ENCODE results near the gene C11orf98.
A peak's percentile ranks its signal among the peaks of the same experiment; 100 is the strongest.
"Not testable (repeated sequence)": the region's sequence is repeated elsewhere in the genome, so short reads cannot be mapped to it uniquely, and the experiment has no call there.

The C11orf98 gene

GRCh38 chr11:62677156-62677555 lies 12.1 kb upstream of the C11orf98 start:
- no peak overlapping the region for H2AFZ ChIP-seq (ENCODE audit: low read depth, low read length)
- peak overlapping the region; percentile 79 for H3K4me3 ChIP-seq (ENCODE audit: low read length)
- no peaks in the 10 kb centered on the region for H3K27me3 ChIP-seq (ENCODE audit: insufficient read depth, low read length)
- H3K4me1 ChIP-seq (ENCODE audit: insufficient read depth, low read length) = peaks cover 25% of the 10 kb centered on the region
- H3K9me3 ChIP-seq (ENCODE audit: low read length) = no peaks in the 10 kb centered on the region
- H3K36me3 ChIP-seq (ENCODE audit: insufficient read depth, low read length) = peaks cover 32% of the 10 kb centered on the region

GRCh38 chr11:62676698-62677097 lies 11.7 kb upstream of the C11orf98 start:
- Histone ChIP-seq H3K27me3 (ENCODE audit: insufficient read depth, low read length) (no peaks in the 10 kb centered on the region), H3K36me3 (ENCODE audit: insufficient read depth, low read length) (peaks cover 32% of the 10 kb centered on the region), H3K4me3 (ENCODE audit: low read length) (no peak overlapping the region), H3K4me1 (ENCODE audit: insufficient read depth, low read length) (peaks cover 30% of the 10 kb centered on the region), H3K9me3 (ENCODE audit: low read length) (no peaks in the 10 kb centered on the region), H2AFZ (ENCODE audit: low read depth, low read length) (no peak overlapping the region)

GRCh38 chr11:62675415-62675814 lies 10.4 kb upstream of the C11orf98 start:
- H2AFZ ChIP-seq (ENCODE audit: low read depth, low read length); H3K9me3 ChIP-seq (ENCODE audit: low read length); H3K27me3 ChIP-seq (ENCODE audit: insufficient read depth, low read length); H3K4me3 ChIP-seq (ENCODE audit: low read length): not testable (repeated sequence)
- peaks cover 35% of the 10 kb centered on the region for H3K4me1 ChIP-seq (ENCODE audit: insufficient read depth, low read length)
- peaks cover 32% of the 10 kb centered on the region for H3K36me3 ChIP-seq (ENCODE audit: insufficient read depth, low read length)

- no peaks in the 10 kb centered on the region for H3K27me3 ChIP-seq (ENCODE audit: insufficient read depth, low read length)
- H3K4me1 ChIP-seq (ENCODE audit: insufficient read depth, low read length) = peaks cover 30% of the 10 kb centered on the region
- H2AFZ ChIP-seq (ENCODE audit: low read depth, low read length) = no peak overlapping the region
- no peaks in the 10 kb centered on the region for H3K9me3 ChIP-seq (ENCODE audit: low read length)
- peaks cover 32% of the 10 kb centered on the region for H3K36me3 ChIP-seq (ENCODE audit: insufficient read depth, low read length)
- H3K4me3 ChIP-seq (ENCODE audit: low read length) = no peak overlapping the region
Observed at GRCh38 chr11:62673196-62673525, 8.2 kb upstream of the C11orf98 start.

- Histone ChIP-seq H3K4me1 (ENCODE audit: insufficient read depth, low read length) (peaks cover 20% of the 10 kb centered on the region), H3K4me3 (ENCODE audit: low read length) (peak within 1 kb of the TSS; percentile 83), H3K27me3 (ENCODE audit: insufficient read depth, low read length) (no peaks in the 10 kb centered on the region), H3K36me3 (ENCODE audit: insufficient read depth, low read length) (peaks cover 28% of the 10 kb centered on the region), H2AFZ (ENCODE audit: low read depth, low read length) (peak within 1 kb of the TSS; percentile 56), H3K9me3 (ENCODE audit: low read length) (no peaks in the 10 kb centered on the region)
Observed at GRCh38 chr11:62671608-62672389, 6.8 kb upstream of the C11orf98 start, which contains the start of the genes LBHD1 and UQCC3. Gene LBHD1, minus strand, starts transcription at chr11:62672267. Its CDS starts 2,236 bp downstream, at chr11:62670031. Gene UQCC3, plus strand, starts transcription at chr11:62671673. Its CDS starts 73 bp downstream, at chr11:62671746.

GRCh38 chr11:62671236-62671607 lies 6.2 kb upstream of the C11orf98 start:
- no peaks in the 10 kb centered on the region for H3K27me3 ChIP-seq (ENCODE audit: insufficient read depth, low read length)
- H2AFZ ChIP-seq (ENCODE audit: low read depth, low read length) = peak overlapping the region; percentile 56
- H3K4me1 ChIP-seq (ENCODE audit: insufficient read depth, low read length) = peaks cover 21% of the 10 kb centered on the region
- no peaks in the 10 kb centered on the region for H3K9me3 ChIP-seq (ENCODE audit: low read length)
- H3K4me3 ChIP-seq (ENCODE audit: low read length) = peak overlapping the region; percentile 83
- peaks cover 26% of the 10 kb centered on the region for H3K36me3 ChIP-seq (ENCODE audit: insufficient read depth, low read length)

- no peak overlapping the region for H2AFZ ChIP-seq (ENCODE audit: low read depth, low read length)
- no peaks in the 10 kb centered on the region for H3K27me3 ChIP-seq (ENCODE audit: insufficient read depth, low read length)
- H3K36me3 ChIP-seq (ENCODE audit: insufficient read depth, low read length) = peaks cover 24% of the 10 kb centered on the region
- peaks cover 29% of the 10 kb centered on the region for H3K4me1 ChIP-seq (ENCODE audit: insufficient read depth, low read length)
- H3K9me3 ChIP-seq (ENCODE audit: low read length) = no peaks in the 10 kb centered on the region
- no peak overlapping the region for H3K4me3 ChIP-seq (ENCODE audit: low read length)
Observed at GRCh38 chr11:62669420-62670161, 4.6 kb upstream of the C11orf98 start.

- H3K4me1 ChIP-seq (ENCODE audit: insufficient read depth, low read length) = peaks cover 31% of the 10 kb centered on the region
- H2AFZ ChIP-seq (ENCODE audit: low read depth, low read length) = no peak overlapping the region
- H3K36me3 ChIP-seq (ENCODE audit: insufficient read depth, low read length) = peaks cover 22% of the 10 kb centered on the region
- H3K27me3 ChIP-seq (ENCODE audit: insufficient read depth, low read length) = no peaks in the 10 kb centered on the region
- H3K9me3 ChIP-seq (ENCODE audit: low read length) = no peaks in the 10 kb centered on the region
- H3K4me3 ChIP-seq (ENCODE audit: low read length) = no peak overlapping the region
Observed at GRCh38 chr11:62667460-62667859, 2.5 kb upstream of the C11orf98 start.

- Histone ChIP-seq H3K4me3 (ENCODE audit: low read length) (peak overlapping the region; percentile 92), H3K9me3 (ENCODE audit: low read length) (no peaks in the 10 kb centered on the region), H2AFZ (ENCODE audit: low read depth, low read length) (no peak overlapping the region), H3K36me3 (ENCODE audit: insufficient read depth, low read length) (peaks cover 28% of the 10 kb centered on the region), H3K4me1 (ENCODE audit: insufficient read depth, low read length) (peaks cover 23% of the 10 kb centered on the region), H3K27me3 (ENCODE audit: insufficient read depth, low read length) (no peaks in the 10 kb centered on the region)
Observed at GRCh38 chr11:62666259-62666926, 1.4 kb upstream of the C11orf98 start.

GRCh38 chr11:62665599-62666258 lies 719 bp upstream of the C11orf98 start:
- no peaks in the 10 kb centered on the region for H3K9me3 ChIP-seq (ENCODE audit: low read length)
- peak overlapping the region; percentile 92 for H3K4me3 ChIP-seq (ENCODE audit: low read length)
- H3K27me3 ChIP-seq (ENCODE audit: insufficient read depth, low read length) = no peaks in the 10 kb centered on the region
- peaks cover 28% of the 10 kb centered on the region for H3K36me3 ChIP-seq (ENCODE audit: insufficient read depth, low read length)
- H3K4me1 ChIP-seq (ENCODE audit: insufficient read depth, low read length) = peaks cover 18% of the 10 kb centered on the region
- no peak overlapping the region for H2AFZ ChIP-seq (ENCODE audit: low read depth, low read length)

GRCh38 chr11:62664405-62665074 lies 470 bp downstream of the C11orf98 start:
- peaks cover 29% of the 10 kb centered on the region for H3K36me3 ChIP-seq (ENCODE audit: insufficient read depth, low read length)
- H3K4me3 ChIP-seq (ENCODE audit: low read length) = peak overlapping the region; percentile 92
- no peaks in the 10 kb centered on the region for H3K9me3 ChIP-seq (ENCODE audit: low read length)
- H3K27me3 ChIP-seq (ENCODE audit: insufficient read depth, low read length) = no peaks in the 10 kb centered on the region
- peak overlapping the region; percentile 30 for H2AFZ ChIP-seq (ENCODE audit: low read depth, low read length)
- peaks cover 18% of the 10 kb centered on the region for H3K4me1 ChIP-seq (ENCODE audit: insufficient read depth, low read length)

GRCh38 chr11:62656796-62657429 lies 8.1 kb downstream of the C11orf98 start:
- Histone ChIP-seq H3K4me1 (ENCODE audit: insufficient read depth, low read length) (peaks cover 11% of the 10 kb centered on the region), H3K36me3 (ENCODE audit: insufficient read depth, low read length) (peaks cover 1% of the 10 kb centered on the region), H3K9me3 (ENCODE audit: low read length) (no peaks in the 10 kb centered on the region), H2AFZ (ENCODE audit: low read depth, low read length) (no peak overlapping the region), H3K27me3 (ENCODE audit: insufficient read depth, low read length) (no peaks in the 10 kb centered on the region), H3K4me3 (ENCODE audit: low read length) (no peak overlapping the region)
